Measurements from ENCODE around the gene CHST8.

The CHST8 gene

GRCh38 chr19:33621811-33622504, at the start of gene CHST8:
Gene CHST8, plus strand, starts transcription at chr19:33621953. Its CDS starts 67,309 bp downstream, at chr19:33689262.
- no peak for TF ChIP-seq CTCF (IDR thresholded peaks at IDR 0.05; ENCODE audit: borderline replicate concordance, insufficient read depth, low read depth, low read length)
- H3K4me3 ChIP-seq (ENCODE audit: low read depth, low read length), result no peak within 1 kb of the TSS

- no peak for TF ChIP-seq CTCF (IDR thresholded peaks at IDR 0.05; ENCODE audit: borderline replicate concordance, insufficient read depth, low read depth, low read length)
- no peak overlapping the region for H3K4me3 ChIP-seq (ENCODE audit: low read depth, low read length)
Measured at GRCh38 chr19:33572929-33573328, 48.8 kb upstream of the CHST8 start.

- TF ChIP-seq CTCF (IDR thresholded peaks at IDR 0.05; ENCODE audit: borderline replicate concordance, insufficient read depth, low read depth, low read length), result no peak
- H3K4me3 ChIP-seq (ENCODE audit: low read depth, low read length), result no peak overlapping the region
Measured at GRCh38 chr19:33574824-33575223, 46.9 kb upstream of the CHST8 start.

- no peak overlapping the region for H3K4me3 ChIP-seq (ENCODE audit: low read depth, low read length)
- no peak for TF ChIP-seq CTCF (IDR thresholded peaks at IDR 0.05; ENCODE audit: borderline replicate concordance, insufficient read depth, low read depth, low read length)
Measured at GRCh38 chr19:33578697-33579096, 43.1 kb upstream of the CHST8 start.

- H3K4me3 ChIP-seq (ENCODE audit: low read depth, low read length), result no peak overlapping the region
- no peak for TF ChIP-seq CTCF (IDR thresholded peaks at IDR 0.05; ENCODE audit: borderline replicate concordance, insufficient read depth, low read depth, low read length)
Measured at GRCh38 chr19:33580026-33580644, 41.6 kb upstream of the CHST8 start.

- H3K4me3 ChIP-seq (ENCODE audit: low read depth, low read length), result no peak overlapping the region
- no peak for TF ChIP-seq CTCF (IDR thresholded peaks at IDR 0.05; ENCODE audit: borderline replicate concordance, insufficient read depth, low read depth, low read length)
Measured at GRCh38 chr19:33580645-33581037, 41.1 kb upstream of the CHST8 start.

- no peak for TF ChIP-seq CTCF (IDR thresholded peaks at IDR 0.05; ENCODE audit: borderline replicate concordance, insufficient read depth, low read depth, low read length)
Measured at GRCh38 chr19:33582914-33583313, 38.8 kb upstream of the CHST8 start.

More at GRCh38 chr19:33582914-33583313, 38.8 kb upstream of the CHST8 start:
- no peak overlapping the region for H3K4me3 ChIP-seq (ENCODE audit: low read depth, low read length)

Measured in GM12875 (cell line).